HEK293T (cell line): ENCODE measurements around the gene C10orf71.

ENCODE experiments used
- HDGF ChIP-seq: fragments of 450-650 bp; IDR thresholded peaks from 2 replicates; pipeline ENCODE4 v1.6.1; 2017; ENCODE audit warnings: antibody characterized with exemption, borderline replicate concordance
- SP1 ChIP-seq: fragments of 450-650 bp; IDR thresholded peaks from 2 replicates; pipeline ENCODE4 v1.6.1; 2017
- SUZ12 ChIP-seq: fragments of 450-650 bp; IDR thresholded peaks from 2 replicates; pipeline ENCODE4 v1.6.1; 2016; ENCODE audit warnings: mild to moderate bottlenecking
- TARDBP ChIP-seq: fragments of 450-650 bp; IDR thresholded peaks from 2 replicates; pipeline ENCODE4 v1.6.1; 2016

DNA sequence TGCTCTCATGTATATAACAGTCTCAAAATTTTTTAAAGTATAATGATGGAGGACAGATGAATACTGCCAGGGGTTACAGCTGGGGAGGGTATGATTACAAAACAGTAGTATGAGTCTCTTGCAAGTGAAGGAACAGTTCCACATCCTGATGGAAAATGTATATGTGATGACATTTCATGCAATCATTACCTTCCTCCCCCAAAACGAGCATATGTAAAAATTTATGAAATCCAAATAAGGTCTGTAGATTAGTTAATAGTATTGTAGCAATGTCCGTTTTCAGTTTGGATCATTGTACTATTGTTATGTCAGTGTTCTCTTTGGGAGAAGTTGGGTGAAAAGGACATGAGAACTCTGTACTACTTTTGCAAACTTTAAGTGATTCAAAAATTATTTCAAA lies 58.9 kb downstream of the C10orf71 start:
- TF ChIP-seq SP1 = no peak
- TF ChIP-seq SUZ12 = no peak
- TF ChIP-seq TARDBP = no peak
- TF ChIP-seq HDGF = no peak
